GM19035 (cell line): ENCODE results near the gene DUSP16.
"Not testable (repeated sequence)": the region's sequence is repeated elsewhere in the genome, so short reads cannot be mapped to it uniquely, and the experiment has no call there.

Source experiments
- ATAC-seq: cut with Tn5 transposase; IDR thresholded peaks from one replicate; pipeline ENCODE4 v1.9.1; 2021; ENCODE audit not compliant: unreplicated experiment

DUSP16 gene

DNA sequence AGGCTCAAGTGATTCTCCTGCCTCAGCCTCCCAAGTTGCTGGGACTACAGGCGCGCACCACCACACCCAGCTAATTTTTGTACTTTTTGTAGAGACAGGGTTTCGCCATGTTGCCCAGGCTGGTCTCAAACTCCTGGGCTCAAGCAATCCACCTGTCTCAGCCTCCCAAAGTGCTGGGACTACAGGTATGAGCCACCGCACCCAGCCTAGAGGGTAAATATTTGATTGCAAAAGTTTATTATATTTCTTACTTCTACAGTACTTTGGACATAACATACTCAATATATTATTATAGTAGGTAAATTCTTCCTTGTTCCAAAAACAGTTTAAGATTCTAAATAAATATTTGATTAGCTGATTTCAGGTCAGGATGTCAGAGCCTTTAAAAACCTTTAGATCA, 40.0 kb downstream of the DUSP16 start:
- not testable (repeated sequence) for ATAC-seq

DNA sequence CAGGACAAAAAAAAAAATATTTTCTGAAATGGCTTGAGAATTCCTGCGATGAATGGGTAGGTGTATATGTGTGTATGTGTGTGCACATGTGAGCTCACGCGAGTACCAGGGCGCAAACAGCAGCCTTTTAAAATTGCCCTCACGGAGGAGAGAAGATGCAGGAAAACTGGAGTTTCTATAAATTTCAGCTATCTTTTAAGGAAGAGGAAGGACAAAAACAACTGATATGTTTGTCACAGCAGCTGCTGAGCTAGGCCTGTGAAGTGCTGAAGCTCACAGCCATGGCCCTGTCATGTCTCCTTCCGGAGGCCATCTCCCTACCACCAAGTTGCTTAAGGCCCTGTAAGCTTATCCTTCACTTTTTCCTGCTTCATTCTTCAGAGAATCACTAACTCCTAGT, 40.8 kb downstream of the DUSP16 start:
- no peak for ATAC-seq

DNA sequence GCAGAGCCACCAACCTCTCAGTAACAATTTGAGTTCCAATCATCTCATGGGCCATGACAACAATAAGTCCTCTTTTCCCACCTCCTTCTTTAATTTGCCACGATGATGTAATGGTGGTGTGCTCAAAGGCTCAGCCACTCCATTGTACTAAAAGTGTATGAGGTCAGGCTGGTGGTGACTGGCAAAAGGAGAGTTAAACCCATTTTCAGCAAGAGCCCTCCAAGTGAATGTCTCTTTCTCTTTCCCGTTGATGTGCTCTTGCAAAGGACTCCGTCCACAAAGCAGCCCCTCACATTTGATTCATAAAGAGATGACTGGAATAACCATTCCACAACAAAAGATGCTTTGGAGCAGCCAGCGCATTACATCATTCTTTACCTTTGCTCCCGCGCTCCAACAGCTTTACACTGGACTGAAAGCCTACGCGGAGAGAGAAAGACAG, 41.6 kb downstream of the DUSP16 start:
- ATAC-seq, result no peak

DNA sequence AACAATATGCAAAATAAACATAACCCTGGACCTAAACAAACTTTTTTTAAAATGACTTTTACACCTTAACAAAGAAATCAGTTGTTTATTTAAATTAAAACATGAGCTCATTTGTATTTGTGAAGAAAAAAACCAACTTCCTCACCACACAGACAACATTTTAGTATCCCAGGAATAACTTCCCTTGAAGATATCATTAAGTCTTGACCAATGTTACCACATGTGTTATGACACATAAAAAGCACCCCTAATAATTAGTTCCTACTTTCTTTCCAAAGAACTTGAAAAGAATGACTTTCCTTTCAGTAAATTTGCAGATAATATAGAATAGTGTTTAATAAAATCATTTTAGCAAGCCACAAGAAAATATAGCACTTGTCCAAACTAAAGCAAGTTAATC, 42.4 kb downstream of the DUSP16 start:
- no peak for ATAC-seq

DNA sequence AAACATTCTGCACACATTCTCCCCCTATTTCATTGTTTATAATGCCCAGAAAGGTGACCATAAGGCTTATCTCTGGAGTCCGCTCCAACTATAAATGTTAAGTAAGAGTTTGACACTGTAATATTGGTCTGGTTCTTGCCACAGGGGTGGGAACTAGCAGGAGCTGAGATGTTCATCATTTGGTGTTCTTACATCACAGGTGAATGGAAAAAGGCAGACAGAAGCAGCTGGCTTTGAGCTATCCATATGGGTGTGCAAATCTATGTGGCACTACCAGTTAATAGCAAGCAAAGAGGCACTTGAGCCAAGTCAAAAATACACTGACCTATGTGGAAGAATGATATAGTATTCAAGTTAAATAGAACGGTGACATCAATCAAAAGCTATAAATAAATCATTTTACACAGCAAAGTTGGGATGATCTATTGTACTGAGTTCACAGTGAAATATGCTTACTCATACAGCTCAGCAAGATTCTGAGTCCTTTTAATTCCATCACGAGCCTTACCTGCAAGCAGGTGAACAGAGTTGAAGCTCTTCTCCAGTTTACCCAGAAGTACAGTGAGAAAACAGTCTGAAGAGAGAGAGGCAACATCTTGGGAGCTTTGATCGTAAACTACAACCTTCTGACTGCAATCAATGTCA, 43.2 kb downstream of the DUSP16 start:
- ATAC-seq, result no peak

DNA sequence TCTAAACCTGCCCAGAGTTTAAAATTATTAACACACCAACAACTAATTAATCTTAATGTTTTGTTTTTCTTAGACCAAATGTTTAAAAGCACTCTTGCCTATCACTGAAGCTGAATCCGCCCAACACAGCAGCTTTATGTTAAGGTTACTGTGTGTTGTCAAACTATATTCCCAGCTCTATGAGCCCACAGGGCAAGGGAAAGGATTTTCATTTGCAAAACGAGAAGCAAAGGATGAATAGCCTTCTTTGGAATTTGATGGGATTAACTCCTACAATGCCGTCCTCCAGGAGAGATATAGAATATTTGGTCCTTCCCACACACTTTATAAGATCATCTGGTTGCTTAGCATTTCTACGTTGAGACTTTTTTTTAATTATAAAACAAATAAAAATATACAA, 43.7 kb downstream of the DUSP16 start:
- no peak for ATAC-seq

DNA sequence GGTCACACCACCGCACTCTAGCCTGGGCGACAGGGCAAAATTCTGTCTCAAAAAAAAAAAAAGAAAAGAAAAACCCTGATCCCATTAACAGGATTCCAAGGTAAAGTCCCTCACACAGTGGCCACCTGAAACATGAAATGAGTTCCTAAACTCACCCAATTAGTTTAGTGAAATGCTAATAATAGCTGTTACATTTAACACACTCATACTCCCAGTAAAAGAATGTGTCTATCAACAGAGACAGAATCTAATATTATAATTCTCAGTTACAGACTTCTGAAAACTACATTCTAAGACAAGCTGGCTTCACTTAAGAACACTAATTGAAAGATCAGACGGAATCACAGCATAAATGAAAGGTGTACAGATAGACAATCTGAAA, 44.2 kb downstream of the DUSP16 start:
- no peak for ATAC-seq

DNA sequence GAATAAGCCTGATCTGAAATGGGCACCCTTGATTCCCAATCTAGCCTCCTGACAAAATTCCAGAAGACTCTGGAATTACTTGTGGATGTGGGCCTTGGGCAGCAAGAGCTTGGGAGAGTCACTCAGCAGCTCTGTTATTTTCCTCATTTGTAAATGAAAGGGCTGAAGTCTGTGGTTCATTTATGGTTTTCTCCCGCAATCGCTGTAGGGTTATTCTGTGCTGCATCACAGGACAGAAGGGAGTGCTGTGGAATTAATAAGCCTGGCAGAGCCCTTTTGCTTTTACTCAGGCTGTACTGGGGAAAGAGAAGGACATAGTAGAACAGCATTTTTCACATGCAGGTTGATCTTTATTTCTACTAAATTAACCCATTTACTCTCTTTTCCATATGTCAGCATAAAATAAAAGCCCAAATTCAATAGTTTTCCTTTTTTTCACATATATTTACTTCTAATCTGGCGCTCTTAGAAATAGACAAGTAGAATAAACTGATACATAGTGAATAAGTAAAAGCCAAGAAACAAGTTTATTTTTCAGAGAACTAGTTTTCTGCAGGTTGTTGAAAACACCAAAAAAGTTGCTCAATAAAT, 49.2 kb downstream of the DUSP16 start:
- ATAC-seq, result no peak

DNA sequence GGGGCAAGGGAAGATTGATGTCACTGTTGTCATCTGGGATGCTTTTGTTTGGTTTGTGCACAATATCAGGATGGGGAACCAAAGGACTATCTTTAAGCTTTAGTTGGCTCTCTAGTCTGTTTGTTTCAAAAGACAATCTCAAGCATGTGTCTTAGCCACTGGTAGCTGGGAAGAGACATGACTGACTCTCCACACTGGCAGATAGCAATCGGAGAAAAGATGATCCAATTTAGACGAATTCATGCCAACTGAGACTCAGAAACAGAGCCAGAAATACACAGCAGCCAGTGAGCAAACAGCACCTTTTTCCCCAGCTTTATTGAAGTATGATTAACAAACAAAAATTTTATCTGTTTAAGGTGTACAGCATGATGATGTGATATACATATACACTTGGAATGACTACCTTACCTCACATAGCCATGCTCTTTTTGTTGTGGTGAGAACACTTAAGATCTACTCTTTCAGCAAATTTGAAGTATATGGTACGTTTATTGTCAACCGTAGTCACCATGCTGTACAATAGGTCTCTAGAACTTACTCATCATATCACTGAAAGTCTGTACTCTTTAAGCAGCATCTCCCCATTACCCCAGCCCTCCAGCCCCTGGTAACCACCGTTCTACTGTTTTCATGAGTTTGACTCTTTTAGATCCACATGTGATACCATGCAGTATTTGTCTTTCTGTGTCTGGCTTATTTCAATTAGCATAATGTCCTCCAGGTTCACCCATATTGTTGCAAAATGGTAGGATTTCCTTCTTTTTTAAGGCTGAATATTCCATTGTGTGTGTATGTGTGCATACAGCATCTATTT, 50.6 kb downstream of the DUSP16 start:
- ATAC-seq, result no peak

DNA sequence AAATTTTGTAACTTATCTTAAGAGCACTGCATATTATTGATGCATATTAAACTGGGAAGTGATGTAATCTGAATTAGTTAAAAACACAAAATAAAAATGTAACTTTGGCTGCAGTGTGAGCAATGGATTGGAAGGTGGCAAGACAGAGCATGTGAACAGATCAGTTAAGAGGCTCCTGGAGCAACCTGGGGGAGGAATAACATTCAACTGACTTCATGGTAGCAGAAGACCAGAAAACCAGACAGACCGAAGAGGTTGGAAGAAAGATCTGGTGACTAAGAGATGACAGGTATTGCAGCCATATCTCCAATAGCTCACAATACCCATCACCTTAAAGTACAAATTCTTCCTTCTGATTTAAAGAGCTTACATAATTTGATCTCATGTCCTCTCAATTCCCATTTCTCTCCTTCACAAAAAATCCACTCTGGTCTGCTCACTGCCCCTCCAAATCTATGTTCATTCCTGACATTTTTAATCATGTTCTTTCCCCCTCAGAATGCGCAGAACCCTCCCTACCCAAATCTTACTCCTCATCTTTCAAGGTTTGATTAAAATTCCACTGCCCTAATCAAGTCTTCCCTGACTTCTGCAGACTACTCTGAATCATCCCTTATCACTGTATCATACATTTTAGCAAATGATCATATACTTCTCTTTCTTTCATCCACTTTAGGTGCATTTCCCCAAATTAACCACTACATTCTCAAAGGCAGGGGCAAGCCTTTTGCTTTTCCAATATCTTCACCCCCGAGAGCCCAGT, 51.5 kb downstream of the DUSP16 start:
- no peak for ATAC-seq

DNA sequence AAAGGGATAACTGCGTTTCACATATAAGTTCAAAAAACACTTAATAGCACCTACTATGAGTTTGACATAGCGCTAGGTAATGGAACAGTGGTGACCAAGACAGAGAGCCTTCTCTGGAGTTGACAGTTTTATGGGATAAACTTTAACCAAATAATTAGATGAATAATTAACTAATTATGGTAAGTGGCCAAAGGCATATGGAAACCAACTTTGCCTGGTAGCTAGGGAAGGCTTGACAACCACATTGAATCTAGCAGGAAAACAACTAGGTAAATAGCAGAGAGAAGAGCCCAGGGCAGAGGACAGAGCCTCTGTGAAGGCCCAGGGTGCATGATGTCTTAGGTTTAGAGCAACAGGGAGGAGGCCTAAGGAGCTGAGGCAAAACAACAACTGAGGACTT, 52.1 kb downstream of the DUSP16 start:
- no peak for ATAC-seq

DNA sequence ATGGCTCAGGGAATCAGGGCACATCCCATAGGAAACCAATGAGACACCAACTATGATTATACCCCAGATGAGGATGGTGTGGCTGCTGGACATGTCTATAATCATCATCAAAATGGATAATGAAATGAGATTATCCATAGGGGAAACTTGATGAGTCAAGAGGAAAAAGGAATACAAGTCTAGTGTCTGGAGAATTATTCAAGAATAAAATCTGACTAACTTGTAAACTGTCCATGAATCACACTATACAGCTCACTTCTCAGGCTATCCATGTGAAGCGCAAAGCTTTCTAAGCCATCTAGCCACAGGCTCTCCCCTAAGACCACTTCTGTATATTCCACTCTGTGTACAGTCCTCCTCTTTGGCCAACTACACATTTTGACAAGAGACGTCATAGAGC, 52.5 kb downstream of the DUSP16 start:
- ATAC-seq, result no peak

DNA sequence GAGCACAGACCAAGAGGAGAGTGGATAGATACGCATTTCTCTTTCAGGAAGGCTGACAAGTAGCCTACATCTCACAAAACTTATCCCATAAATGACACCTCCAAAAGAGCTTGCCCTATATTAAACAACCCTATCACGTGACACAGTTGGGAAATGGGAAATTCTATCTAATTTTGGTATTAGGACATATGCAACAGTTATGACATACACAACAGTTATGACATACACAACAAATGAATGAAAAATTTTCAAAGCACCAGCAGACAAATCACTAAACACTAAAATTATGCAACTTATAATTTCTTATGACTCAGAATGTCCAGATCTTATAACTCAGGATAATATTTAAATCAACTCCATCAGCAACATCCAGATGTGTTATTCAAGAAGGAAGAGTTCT, 54.1 kb downstream of the DUSP16 start:
- no peak for ATAC-seq

DNA sequence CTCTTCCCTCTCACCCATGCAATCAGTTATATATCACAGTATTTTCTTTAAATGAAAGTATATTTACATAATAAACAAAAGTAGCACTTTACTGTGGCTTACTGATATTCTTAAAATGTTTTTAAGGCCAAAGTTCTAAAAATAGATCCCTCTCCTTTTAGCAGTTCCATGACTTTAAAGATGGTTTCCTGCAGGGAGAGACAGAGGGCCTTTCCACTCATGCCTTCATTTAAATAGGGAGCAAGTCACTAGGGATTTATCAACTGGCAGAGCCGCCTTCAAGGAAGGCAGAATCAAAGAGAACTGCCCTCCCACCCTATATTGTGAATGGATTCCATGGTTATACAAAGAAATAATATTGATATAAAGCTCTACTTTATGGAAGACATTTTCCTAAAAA, 55.5 kb downstream of the DUSP16 start:
- ATAC-seq, result no peak

DNA sequence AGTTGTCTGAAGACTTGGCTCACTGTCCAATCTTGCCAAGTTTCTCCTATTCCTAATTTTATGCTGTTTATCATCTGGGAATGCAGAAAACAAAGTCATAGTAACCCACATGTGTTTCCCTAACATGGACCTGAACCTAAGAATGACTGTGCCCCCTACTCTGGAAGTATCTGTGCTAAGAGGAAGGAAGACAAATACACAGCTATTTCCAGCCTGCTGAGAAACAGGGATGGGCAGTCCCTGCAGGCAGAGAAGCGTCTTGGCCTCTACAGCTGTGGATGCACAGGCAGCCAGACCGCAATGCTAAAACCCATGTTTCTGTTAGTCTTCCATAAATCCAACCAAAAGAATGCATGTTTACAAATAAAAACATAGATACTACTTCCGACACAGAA, 56.2 kb downstream of the DUSP16 start:
- no peak for ATAC-seq

DNA sequence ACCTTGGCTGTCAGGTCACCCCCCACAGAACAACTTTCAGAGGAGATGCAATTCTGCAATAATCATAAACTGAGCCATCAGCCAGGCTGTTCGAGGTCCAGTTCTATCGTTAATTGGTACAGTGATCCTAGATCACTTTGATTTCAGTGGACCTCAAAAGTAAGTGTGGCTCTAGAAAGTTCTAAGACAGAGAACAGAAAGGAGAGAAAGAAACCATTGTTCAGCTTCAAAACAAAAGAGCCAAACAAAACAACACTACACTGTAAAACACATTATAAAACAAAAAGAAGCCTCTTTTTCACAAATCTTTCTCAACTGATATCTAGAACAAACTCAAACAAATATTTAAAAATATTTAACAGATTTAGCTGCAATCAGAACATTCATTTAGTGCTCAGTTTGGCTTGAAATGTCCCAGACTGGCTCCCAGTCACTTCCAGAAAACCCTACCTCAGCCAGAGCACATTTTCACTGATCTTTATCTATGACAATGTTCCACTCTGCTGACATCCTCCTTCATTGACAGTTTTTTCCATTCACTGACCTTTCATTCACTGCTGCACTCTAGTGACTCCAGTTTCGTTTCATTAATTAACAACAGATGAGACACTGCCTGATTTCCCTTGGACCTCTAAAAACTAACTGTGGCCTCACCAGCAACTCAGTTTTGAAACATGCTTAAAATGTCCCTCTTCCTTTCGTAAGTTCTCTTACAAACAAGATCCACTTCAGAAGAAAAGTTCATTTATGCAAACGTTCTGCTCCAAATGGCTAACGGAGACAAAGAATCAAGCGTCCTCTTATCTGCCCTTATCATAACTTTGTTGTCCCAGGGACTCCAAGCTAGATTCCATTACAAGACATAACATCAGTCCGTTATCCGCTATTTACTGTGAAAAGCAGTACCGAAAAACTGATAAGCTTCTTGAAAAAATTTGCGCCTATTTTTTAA, 56.8 kb downstream of the DUSP16 start:
- ATAC-seq, result peak; percentile 87

DNA sequence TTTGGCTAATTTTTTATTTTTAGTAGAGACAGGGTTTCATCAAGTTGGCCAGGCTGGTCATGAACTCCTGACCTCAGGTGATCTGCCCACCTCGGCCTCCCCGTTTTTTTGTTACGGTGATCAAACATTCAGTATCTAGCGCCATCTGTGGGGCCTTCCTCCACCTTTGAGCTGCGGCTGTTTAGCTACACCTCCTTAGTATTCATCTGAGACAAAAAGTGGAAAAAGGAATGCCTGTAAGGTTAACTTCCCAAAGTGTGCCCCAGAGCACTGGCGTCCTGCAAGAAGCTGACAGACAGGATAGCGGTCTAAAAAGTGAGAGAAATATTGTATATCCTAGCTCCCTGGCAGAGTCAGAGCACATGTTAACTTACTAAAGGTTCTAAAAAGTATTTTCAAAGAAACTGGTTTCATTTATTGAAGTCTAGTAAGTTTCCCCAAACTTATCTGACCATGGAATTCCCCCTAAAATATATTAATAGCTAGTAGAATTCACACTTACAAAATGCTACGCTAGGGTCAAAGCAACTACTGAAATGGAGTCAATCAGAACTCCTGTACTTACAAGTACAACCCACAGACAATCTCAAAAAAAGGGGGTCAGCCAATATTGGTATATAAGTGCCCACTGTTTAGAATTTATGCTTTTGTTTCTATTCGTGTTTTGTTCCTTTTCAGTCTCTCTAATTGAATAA, 59.1 kb downstream of the DUSP16 start:
- no peak for ATAC-seq

DNA sequence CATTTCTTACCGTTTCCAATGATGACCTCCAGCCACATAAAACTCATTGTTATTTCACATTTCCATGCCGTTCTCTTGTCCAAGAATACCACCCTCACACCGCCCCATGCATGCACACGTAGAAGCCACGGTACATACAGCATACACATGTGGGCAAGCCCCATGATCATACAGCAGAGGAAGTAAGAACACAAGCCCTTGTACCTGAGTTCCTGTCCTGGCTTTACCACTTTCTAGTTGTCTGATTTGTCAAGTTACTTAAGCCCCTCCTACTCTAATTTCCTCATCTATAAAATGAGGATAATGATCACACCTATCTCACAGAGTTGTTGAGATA, 59.9 kb downstream of the DUSP16 start:
- no peak for ATAC-seq

DNA sequence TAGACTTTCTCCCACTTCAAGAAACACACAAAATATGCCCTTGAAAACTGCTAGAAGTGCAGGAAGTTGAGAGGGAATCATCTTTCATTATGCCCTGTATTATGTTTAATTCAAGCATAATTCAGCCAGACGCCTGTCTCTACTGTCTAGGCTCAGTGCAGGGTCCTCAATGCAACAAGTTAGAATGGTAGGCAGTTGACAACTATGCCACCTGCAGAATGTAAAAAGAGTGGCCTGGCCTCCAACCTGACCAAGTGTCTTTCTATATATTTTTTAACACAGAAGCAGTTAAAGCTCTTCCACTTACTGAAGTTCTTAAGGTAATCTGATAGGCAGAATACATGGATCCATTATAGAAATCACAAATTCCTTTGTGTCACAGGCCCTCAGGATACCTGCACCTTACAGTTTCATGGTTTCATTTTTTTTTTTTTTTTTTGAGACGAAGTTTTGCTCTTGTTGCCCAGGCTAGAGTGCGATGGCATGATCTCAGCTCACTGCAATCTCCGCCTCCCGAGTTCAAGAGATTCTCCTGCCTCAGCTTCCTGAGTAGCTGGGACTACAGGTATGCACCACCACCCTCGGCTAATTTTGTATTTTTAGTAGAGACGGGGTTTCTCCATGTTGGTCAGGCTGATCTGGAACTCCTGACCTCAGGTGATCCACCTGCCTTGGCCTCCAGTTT, 60.4 kb downstream of the DUSP16 start:
- ATAC-seq, result not testable (repeated sequence)
